NCI-H1930 (cell line): ENCODE measurements around the gene DCAF17.

Experiments used
- DNase-seq, 2 experiments: peaks; one replicate each; lab custom pipeline; 2025; lab: John Stamatoyannopoulos, UW

The DCAF17 gene

DNA sequence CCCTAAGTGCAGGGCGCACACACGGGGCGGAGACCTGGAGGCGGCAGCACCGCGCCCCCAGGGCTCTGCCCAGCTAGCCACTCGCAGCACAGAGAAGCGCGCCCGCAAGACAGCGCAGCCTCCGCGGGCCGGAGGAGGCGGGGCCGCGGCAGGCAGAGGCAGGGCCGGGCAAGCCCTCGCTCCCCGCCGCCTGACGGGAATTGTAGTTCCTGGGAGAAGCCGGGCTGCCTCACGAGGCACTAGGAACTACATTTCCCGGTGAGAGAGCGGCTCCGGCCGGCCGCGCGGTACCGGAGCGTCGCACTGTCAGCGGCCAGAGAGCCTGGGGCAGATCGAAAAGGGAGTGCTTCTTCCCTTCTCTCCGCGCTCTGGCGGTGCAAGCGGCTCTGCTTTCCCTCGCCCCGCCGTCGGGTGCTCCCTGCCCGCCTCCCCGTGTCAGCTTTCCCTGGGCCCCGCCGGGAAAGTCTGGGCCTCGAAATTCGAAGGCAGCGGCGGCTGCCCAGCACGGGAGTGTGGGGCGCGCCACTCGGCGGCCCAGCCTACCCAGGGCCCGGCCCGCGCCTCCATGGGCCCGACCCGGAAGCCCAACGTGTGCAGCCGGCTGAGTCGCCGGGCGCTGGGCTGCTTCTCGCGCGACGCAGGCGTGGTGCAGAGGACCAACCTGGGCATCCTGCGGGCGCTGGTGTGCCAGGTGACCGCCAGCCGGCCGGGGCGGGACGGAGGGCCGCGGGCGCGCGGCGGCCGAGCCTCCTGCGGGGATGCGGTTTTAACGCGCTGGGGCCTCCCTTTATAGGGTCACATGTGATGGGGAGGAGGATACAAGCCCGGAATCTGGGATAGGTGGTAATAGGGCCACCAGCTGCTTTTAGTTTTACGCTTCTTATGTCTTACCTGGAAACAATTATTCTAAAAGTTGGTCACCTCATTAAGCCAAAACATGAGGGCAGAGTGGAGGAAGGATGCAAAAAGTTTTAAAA is at the start of gene DCAF17:
DCAF17 (plus strand) TSS at position 214 of the 977 bp plus-strand sequence; CDS start at position 566, 352 bp downstream.
- peak; percentile 94 to 96 for DNase-seq

DNA sequence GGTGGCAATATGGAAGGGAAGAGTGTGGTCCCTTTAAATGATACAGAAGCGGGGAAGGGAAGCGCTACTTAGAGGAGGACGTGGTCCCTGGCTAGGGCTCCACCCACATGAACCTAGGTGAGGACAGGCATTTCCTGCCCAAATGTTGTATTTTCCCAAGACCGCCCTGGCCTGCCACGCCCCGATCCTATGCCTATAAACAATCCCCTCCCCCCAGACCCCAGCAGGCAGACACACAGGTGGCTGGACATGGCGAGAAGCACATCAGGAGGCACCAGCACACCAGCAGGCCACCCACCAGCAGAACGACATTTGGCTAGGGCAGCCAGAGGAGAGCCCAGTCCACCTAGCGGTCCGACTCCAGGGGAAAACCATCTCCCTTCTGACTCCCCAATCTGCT is 47.4 kb upstream of the DCAF17 start:
- DNase-seq, result no peak

- DNase-seq, result no peak
Measured at GRCh38 chr2:171387052-171387451, 47.0 kb upstream of the DCAF17 start.

DNA sequence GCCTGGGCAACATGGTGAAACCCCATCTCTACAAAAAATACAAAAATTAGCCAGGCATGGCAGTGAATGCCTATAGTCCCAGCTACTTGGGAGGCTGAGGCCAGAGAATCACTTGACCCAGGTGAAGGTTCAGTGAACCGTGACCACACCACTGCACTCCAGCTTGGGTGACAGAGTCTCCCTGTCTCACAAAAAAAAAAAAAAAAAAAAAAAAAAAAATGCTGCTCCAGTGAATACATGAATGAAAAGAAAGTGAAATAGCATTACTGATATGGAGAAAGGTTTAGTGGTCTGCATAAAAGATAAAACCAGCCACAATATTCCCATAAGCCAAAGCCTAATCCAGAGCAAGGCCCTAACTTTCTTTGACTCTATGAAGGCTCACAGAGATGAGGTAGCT is 44.7 kb upstream of the DCAF17 start:
- no peak for DNase-seq

DNA sequence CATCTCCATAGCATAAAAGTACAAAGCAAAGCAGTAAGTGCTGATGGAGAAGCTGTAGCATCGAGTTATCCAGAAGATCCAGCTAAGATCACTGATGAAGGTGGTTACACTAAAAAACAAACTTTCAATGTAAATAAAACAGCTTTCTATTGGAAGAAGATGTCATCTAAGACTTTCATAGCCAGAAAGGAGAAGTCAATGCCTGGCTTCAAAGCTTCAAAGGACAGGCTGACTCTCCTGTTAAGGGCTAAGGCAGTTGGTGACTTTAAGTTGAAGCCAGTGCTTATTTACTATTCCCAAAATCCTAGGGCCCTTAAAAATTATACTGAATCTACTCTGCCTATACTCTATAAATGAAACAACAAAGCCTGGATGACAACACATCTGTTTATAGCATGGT is 44.2 kb upstream of the DCAF17 start:
- DNase-seq, result no peak

- no peak for DNase-seq
Measured at GRCh38 chr2:171390941-171391516, 43.0 kb upstream of the DCAF17 start.

DNA sequence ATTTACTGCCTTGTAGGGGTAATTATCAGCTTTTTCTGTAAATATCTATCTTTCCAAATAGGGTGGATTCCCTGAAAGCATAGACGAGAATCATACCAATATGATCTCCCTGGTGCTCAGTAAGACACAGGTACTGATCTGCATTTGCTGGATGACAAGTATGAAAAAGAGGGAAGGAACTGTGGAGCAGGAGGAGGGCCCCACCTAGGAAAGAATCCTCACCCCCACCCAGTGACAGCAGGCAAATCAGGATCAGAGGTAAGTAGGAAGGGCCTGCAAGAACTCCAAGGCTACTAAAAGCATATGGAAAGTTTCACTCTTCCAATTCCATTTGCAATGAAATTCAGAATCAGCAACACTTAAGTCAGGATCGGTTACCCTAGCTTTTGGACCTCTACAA is 42.5 kb upstream of the DCAF17 start:
- DNase-seq, result no peak

DNA sequence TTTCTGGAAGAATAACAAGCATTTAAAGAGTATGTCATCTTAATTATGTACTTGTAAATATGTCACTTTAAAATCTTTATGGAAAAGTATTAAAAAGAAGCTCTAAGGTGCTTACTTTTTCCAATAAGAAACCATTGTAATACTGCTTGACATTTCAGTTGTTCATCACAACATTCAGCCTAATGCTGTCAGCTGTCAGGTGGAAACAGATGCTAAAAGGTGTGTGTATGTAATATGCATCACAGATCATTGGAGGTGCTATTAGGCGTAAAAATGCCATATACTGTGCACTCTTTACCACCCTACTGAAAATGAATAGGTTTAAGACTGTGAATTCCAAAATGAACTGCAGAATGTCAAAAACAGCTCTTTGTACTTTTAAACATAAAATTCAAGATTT is 40.5 kb upstream of the DCAF17 start:
- DNase-seq, result no peak

GRCh38 chr2:171394164-171394740 is 39.8 kb upstream of the DCAF17 start:
- no peak for DNase-seq

DNA sequence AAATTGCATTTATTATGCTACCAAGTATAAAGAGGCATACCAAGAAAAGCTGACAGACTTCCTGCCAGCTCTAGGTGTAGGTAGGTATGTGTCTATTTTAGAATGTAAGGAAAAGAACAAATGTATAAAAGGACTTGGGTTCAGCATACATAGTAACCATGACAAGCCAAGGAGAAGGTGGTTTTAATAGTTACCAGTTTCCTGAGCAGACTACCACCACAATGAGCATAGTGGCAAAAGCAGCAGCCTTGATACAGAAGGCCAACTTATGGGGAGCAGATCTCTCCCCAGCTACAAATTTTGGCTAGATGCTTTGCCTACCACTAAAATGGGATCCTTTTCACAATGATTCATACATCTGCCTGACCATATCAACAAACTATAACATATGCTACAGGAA is 34.7 kb upstream of the DCAF17 start:
- DNase-seq, result no peak

GRCh38 chr2:171400395-171400794 is 33.6 kb upstream of the DCAF17 start:
- no peak for DNase-seq

DNA sequence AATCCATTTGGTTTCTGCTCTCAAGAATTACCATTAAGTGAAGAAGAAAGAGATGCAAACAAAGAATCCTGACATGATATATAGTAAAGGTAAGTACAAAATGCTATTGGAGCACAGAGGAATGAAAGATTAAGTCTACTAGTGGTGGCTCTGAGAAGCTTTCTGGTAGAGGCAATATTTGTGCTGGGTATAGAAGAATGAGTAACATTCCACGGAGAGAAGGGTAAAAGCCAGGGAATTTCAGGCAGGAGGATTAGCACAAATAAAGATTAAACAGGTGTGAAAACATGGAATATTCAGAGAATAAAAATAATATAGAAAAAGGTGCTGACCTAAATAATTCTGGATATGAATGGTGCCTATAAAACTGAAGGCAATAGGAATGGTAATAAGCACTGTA is 32.1 kb upstream of the DCAF17 start:
- DNase-seq, result no peak

GRCh38 chr2:171402906-171403580 is 31.0 kb upstream of the DCAF17 start:
- no peak for DNase-seq

DNA sequence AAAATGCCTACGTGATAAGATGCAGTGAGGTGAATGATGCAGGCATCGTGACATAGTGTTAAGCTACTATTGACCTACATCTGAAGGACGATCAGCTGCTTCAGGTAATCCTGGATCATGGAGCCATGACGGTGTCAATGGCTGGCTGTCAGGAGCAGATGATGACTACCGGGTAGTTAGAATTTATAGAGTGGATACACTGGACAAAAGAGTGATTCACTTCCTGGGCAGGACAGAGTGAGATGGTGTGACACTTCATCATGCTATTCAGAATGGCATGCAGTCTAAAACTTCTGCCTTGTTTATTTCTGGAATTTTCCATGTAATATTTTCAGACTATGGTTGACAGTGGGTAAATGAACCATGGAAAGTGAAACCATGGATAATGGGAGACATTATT is 29.8 kb upstream of the DCAF17 start:
- no peak for DNase-seq

DNA sequence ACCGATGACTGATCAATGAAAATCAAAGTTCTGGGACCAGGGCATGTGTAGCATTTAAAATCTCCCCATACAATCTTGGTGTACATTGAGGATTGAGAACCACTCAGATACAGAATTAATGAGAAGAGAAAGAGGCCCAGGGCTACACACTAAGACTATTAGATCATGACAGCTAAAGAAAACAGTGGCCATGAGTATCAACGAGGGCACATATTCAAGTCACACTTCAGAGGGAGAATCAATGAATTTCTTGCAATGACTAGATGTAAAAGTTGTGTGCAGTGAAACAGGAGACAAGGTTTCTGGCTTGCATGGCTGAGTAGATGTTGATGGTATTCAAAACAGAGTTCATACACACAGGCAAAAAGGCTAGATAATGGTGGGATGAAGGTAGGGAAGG is 29.3 kb upstream of the DCAF17 start:
- no peak for DNase-seq

DNA sequence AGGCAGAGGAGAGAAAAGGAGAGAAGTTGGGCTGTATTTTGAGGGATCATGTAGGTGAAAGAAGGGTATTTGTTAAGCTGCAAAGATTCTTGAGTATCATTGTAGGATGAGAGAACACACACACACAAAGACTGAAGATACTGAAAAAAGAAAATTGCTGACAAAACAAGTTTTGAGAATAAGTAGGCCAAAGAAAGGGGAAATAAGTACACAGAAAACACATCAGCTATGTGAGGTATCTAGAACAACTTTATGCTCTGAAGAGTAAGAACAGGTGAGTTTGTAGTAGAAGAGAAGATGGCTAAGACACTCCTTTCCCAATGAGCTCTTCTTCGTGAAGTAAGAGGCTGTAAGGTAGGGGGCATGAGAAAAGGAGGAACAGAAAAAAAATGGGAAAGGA is 28.5 kb upstream of the DCAF17 start:
- DNase-seq, result no peak

DNA sequence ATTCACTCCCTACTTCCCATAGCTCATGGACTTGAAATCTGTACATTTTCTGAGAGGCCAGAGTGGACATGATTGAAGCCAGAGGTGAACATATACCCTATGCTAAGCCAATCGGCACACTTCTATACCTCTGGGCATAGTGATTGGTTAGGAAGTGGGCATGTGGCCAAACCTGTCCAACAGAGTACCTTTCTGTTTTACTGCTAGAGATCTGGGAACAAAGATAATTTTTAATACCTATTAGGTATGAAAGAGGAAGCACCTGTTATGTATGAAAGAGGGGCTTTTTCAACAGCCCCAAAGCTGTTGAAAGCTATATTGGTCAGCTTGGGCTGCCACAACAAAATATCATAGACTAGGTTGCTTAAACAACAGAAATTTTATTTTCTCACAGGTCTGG is 28.0 kb upstream of the DCAF17 start:
- DNase-seq, result no peak

GRCh38 chr2:171407030-171407675 is 26.9 kb upstream of the DCAF17 start:
- DNase-seq, result no peak

DNA sequence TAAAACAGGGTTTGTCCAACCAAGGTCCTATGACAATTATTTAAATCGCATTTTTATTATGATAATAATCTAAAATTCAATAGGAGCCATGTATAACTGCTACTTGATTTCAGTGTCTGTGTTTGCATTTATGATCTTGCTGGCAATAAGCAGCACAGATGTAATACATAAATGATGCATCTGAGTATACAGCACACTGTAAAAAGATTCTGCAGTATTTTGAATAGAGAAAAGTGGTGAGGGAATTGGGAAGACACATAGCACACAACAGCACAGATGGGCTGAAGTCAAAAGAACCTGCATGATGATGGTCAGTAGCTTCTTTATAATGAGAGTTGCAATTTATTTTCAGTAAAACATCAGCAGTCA is 26.4 kb upstream of the DCAF17 start:
- no peak for DNase-seq

DNA sequence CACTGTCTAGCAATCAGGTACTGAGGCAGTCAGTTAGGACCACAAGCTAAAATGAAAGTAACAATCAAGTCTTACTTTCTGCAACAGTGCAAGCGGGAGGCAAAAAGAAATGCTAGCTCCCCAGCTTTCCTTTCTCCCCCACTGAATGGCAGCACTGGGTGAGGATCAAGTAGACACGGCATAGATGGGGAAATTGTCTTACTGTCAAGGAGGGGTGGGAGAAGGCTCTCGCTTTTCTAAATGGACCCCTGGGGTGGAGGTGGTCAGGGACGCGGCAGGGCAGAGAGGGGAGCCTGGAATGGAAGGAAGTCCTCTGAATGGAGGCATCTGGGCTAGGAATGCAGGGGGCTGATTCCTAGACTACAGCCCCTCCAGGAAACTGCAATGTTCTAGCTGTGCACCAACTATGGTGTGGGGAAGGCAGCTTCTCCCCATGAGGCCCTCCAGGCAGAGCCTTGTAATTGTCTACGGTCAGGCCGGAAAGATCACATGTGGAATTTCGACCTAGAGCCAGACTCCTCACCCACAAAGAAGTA is 24.5 kb upstream of the DCAF17 start:
- no peak for DNase-seq

- no peak for DNase-seq
Measured at GRCh38 chr2:171410101-171410500, 23.9 kb upstream of the DCAF17 start.

DNA sequence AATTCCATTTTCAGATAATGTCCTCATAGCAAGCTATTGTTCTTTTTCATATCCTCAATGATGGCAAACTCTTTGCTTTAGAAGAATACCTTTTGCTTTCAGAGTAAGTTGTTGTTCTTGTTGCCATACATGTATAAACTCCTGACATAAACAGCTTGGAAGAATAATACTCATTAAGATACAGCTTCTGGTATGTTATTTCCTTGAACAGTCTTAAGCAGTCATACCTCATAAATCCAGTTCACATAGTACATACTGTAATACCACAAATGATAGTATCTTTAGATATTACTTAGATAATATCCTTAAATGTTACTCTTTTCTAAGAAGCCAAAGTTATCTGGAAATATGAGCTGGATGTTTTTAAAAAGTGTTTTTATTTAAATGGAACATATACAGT is 23.4 kb upstream of the DCAF17 start:
- DNase-seq, result no peak
